Epithelial cell of prostate (primary cell): ENCODE results near the gene CTF1.
"Not testable (repeated sequence)": the region's sequence is repeated elsewhere in the genome, so short reads cannot be mapped to it uniquely, and the experiment has no call there.

ENCODE experiments used
- DNase-seq: peaks from one replicate; pipeline ENCODE4 v3.0.0-alpha.2; 2011; ENCODE audit warnings: low read depth, low spot score
- H3K27ac ChIP-seq: fragments of 450-650 bp; 2 replicates; pipeline ENCODE4 v1.5.1; 2017; ENCODE audit warnings: mild to moderate bottlenecking

CTF1 gene

DNA sequence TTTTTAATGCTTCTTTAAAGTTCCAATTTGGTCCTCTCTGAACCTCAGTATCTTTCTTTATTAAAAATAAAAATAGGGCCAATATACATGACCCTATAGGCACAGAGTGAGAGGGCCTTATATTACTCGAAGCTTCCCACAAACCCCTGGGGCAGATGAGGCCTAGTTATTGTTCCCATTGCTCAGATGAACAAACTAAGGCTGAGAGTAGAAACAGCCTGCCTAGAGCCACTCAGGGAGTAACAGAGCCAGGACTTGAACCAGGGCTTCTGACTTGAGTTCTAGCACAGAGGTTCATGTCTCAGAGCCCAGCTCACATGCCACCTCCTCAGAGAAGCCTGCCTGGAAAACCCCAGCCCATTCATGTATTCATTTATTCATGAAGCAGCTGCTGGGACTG lies 10.3 kb upstream of the CTF1 start:
- DNase-seq: no peak
- H3K27ac ChIP-seq: no peak overlapping the region

DNA sequence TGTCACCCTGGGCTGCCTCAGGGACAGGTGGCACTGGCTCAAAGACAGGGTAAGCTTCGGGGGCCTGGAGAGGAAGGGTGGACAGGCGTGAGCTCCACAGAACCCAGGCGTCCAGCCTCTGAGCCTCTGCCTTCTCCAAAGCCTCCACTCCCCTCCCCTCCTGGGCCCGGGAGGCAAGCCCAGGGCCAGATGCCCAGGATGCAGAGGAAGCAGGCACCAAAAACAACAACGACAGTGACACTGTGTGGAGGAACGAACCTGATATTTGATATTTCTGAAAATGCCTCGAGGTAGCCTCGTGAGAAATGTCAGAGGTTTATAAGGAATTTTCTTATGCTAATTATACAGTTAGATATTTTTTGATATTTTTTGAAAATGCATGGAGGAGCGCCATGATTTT lies 8.5 kb upstream of the CTF1 start:
- H3K27ac ChIP-seq: no peak overlapping the region
- no peak for DNase-seq

DNA sequence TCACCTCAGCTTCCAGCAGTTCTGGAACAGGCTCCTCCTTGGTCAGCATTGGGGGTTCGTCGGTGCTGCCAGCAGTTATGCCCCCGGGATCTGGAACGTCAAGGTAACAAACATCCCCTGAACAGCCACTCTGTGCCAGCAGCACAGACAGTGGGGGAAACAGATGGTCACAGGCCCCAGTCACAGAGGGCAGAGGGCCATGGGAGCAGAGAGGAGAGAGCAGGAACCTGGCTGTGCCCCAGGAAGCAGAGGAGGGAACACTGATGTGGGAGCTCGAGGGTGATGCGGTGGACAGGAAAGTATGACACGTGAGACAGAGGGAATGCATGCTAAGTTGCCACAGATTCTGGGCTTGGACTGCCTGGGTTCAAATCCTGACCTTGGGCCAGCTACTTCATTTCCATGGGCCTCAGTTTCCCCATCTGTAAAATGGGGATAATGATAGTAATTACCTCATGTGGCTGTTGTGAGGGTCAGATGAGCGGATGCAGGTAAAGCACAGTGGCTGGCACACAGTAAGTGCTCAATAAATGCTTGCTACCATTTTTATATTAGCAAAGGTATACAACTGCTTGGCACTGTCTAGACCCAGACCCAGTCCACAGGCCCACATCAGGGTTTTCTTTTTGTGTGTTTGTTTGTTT lies 7.4 kb upstream of the CTF1 start:
- no peak overlapping the region for H3K27ac ChIP-seq
- DNase-seq: no peak

- H3K27ac ChIP-seq: no peak overlapping the region
- no peak for DNase-seq
Observed at GRCh38 chr16:30889721-30890120, 6.7 kb upstream of the CTF1 start.

GRCh38 chr16:30891043-30891823 lies 5.2 kb upstream of the CTF1 start:
- not testable (repeated sequence) for DNase-seq, H3K27ac ChIP-seq

GRCh38 chr16:30892670-30893416 lies 3.6 kb upstream of the CTF1 start:
- no peak for DNase-seq
- H3K27ac ChIP-seq: peak overlapping the region; percentile 99

- DNase-seq: no peak
- peak overlapping the region; percentile 99 for H3K27ac ChIP-seq
Observed at GRCh38 chr16:30893417-30893743, 3.0 kb upstream of the CTF1 start.

DNA sequence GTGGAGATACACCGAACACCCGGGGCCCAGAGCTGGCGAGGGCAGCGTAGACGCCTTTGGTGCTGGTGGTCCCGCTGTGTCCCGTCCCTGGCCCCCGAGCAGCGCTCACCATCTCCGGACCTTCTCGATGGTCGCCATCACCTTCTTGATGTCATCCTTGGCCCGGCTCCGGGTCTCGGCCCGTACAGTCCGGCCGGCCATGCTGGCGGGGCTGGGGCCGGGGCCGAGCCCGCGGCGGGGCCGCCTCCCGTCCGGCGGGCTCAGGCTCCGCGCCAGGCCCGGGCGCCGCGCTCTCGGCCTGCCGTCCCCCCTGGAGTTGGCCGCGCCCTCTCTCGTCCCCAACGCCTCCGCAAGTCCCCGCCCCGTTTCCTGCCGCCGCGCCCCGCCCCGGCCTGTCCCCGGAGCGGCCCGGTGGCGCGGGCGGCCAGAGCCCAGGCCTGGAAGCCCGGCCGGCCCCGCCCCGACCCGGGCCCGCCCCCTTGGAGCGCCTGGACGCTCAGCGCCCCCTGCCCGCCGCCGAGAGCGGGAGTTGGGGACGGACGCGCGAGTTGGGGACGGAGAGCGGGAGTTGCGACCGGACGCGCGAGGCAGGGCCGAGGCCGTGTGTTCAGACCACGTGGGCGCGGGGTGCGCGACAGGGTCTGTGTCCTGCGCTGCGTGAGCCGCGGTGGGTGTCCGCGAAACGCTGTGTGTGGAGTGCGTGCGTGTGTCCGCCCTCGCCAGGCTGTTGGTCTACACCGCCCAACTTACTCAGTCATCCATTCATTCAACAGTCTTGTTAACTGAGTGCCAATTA lies 2.5 kb upstream of the CTF1 start, which contains the start of gene BCL7C:
Gene BCL7C, minus strand, starts transcription at position 334 of the 796 bp plus-strand sequence. Its CDS starts 133 bp downstream, at position 201.
- peak within 1 kb of the TSS; percentile 99 for H3K27ac ChIP-seq
- no peak for DNase-seq

- H3K27ac ChIP-seq: peak overlapping the region; percentile 99
- no peak for DNase-seq
Observed at GRCh38 chr16:30894540-30895368, 1.7 kb upstream of the CTF1 start.

DNA sequence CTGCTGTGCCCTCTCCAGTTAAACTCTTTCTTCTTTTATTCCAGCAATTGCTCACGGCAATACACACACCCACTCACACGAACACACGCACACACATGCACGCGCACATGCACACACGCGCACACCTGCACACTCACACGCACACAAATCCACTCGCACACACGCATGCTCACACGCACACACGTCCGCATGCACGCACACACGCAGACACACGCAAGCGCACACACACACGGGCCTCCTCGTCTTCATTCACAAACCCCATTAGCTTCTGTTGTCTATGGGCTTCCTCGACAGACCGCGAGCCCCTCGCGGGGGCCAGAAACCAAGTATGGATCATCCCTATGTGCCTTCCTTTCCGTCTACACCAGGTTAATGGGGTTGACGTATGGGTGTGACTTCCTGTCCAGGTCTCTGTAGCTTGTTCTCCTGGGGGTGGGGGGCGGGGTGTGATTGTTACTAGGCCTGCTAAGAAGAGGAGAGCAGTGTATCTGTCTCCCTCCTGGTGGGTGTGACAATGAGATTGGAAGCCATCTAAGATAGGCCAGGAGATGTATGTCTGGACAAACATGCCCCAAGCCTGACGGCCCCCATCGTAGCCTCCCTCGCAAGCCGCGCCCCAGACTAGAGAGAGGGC lies 670 bp upstream of the CTF1 start:
- DNase-seq: no peak
- peak overlapping the region; percentile 99 for H3K27ac ChIP-seq

- DNase-seq: no peak
- peak overlapping the region; percentile 99 for H3K27ac ChIP-seq
Observed at GRCh38 chr16:30896889-30897733, 697 bp downstream of the CTF1 start.

DNA sequence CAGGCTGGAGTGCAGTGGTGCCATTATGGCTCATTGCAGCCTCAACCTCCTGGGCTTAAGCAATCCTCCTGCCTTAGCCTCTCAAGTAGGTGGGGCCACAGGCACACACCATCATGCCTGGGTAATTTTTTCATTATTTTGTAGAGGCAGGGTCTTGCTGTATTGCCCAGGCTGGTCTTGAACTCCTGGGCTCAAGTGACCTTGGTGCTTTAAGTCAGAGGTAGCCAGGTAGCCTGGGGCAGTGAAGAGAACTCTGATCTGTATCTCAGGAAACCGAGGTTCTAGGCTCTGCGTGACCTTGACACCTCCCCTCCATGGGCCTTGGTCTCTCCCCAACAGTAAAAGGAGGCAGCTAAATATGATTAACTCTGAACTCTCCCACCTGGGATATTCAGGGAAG lies 3.4 kb downstream of the CTF1 start:
- no peak for DNase-seq
- no peak overlapping the region for H3K27ac ChIP-seq

DNA sequence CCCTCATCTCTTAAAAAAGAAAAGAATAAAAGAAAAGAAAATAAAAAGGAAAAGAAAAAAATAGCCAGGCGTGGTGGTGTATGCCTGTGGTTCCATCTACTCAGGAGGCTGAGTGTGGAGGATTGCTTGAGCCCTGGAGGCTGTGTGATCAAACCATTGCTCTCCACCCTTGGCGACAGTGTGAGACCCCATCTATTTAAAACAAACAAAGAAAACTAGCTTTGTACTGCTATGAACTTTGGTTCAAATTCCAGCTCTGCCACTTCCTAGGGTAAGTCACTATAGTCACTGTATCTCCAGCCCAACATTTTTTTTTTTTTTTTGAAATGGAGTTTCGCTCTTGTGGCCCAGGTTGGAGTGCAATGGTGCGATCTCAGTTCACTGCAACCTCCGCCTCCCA lies 4.2 kb downstream of the CTF1 start:
- H3K27ac ChIP-seq: no peak overlapping the region
- DNase-seq: no peak

GRCh38 chr16:30901201-30902028 lies 5.0 kb downstream of the CTF1 start:
- DNase-seq: no peak
- H3K27ac ChIP-seq: no peak overlapping the region

GRCh38 chr16:30902029-30902972 lies 5.9 kb downstream of the CTF1 start:
- DNase-seq: no peak
- peak overlapping the region; percentile 49 for H3K27ac ChIP-seq

DNA sequence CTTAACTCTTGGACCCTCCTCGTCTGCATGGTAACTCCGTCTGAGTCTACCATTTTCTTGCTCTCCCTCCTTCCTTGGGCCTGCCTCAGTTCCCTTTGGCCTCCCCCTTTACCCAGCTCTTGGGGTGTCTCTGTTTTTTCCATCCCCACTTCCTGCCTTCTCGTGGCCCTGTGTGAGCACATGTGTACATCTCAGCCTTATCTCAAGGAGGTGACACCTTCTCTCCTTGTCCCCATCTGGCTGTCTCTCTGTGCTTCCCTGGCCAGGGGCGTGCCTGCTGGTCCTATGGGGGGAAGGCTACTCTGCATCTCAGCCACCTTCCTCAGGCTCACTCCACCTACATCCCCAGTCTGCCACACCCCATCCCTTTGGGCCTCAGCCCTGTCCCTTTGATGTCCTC lies 6.6 kb downstream of the CTF1 start:
- no peak for DNase-seq
- H3K27ac ChIP-seq: peak overlapping the region; percentile 49
